ENCODE data around the gene TSKS. TPM values are rescaled to one million over a fixed set of nuclear protein-coding genes. Genes with fewer than 3 reads are reported as not detected.
A peak's percentile ranks its signal among the peaks of the same experiment; 100 is the strongest.
"Not testable (repeated sequence)": the region's sequence is repeated elsewhere in the genome, so short reads cannot be mapped to it uniquely, and the experiment has no call there.

Gene TSKS
- total RNA-seq, 2 experiments from 2014 or later: 4.5 to 5.4 TPM

DNA sequence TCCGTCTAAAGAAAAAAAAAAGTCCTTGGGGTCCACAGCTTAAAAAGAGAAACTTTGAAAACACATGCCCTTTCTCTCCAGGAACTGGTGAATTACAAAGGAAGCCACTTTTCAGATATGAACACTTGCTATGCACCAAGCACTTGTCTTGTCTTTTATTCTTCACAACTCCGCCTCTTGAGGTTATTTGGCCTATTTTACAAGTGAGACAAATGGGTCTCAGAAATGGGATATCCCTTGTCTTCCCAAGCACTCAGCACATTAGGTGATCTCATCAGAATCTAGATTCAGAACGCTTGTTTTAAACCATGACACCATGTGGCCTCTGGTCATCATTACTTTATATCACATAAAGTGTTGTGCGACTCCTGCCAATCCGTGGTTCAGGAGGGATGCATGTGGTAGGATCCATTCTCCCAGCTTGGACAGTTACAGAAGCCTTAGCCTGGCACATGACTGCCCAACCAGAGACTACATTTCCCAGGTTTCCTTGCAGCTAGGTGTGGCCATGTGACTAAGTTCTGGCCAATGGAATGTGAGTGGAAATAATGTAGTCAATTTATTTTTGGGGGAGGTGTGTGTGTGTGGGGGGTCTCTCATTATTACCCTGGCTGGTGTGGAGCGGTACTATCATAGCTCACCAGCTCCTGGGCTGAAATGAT, 13.9 kb downstream of the TSKS start:
- DNase-seq: no peak
- Mint-ChIP-seq H3K4me3 (no peak overlapping the region), H3K36me3 (ENCODE audit: low read depth) (peaks cover 3% of the 10 kb centered on the region), H3K27me3 (no peaks in the 10 kb centered on the region), H3K4me1 (no peaks in the 10 kb centered on the region), H3K27ac (no peak overlapping the region), H3K9me3 (peaks cover 3% of the 10 kb centered on the region)
- CTCF ChIA-PET: interaction anchor here (1.0 to 2.3 kb wide), 3 partner anchors 9 to 32 kb away, joined by 3 to 8 read pairs (median 3); no protein-coding TSS in a partner anchor
- POLR2A ChIA-PET: no interaction called here

- Mint-ChIP-seq H3K9me3 (no peaks in the 10 kb centered on the region), H3K4me1 (no peaks in the 10 kb centered on the region), H3K27me3 (no peaks in the 10 kb centered on the region), H3K4me3 (no peak overlapping the region), H3K36me3 (ENCODE audit: low read depth) (no peaks in the 10 kb centered on the region), H3K27ac (peak overlapping the region; percentile 68)
- DNase-seq: peak; percentile 34
- POLR2A ChIA-PET: no interaction called here
- CTCF ChIA-PET: no interaction called here
Measured at GRCh38 chr19:49746206-49746958, 16.7 kb downstream of the TSKS start.

GRCh38 chr19:49744946-49745381, 18.1 kb downstream of the TSKS start:
- Mint-ChIP-seq H3K4me3 (no peak overlapping the region), H3K4me1 (peaks cover 2% of the 10 kb centered on the region), H3K9me3 (peaks cover 2% of the 10 kb centered on the region), H3K36me3 (ENCODE audit: low read depth) (no peaks in the 10 kb centered on the region), H3K27me3 (no peaks in the 10 kb centered on the region), H3K27ac (no peak overlapping the region)
- no peak for DNase-seq
- CTCF ChIA-PET: no interaction called here
- POLR2A ChIA-PET: no interaction called here

DNA sequence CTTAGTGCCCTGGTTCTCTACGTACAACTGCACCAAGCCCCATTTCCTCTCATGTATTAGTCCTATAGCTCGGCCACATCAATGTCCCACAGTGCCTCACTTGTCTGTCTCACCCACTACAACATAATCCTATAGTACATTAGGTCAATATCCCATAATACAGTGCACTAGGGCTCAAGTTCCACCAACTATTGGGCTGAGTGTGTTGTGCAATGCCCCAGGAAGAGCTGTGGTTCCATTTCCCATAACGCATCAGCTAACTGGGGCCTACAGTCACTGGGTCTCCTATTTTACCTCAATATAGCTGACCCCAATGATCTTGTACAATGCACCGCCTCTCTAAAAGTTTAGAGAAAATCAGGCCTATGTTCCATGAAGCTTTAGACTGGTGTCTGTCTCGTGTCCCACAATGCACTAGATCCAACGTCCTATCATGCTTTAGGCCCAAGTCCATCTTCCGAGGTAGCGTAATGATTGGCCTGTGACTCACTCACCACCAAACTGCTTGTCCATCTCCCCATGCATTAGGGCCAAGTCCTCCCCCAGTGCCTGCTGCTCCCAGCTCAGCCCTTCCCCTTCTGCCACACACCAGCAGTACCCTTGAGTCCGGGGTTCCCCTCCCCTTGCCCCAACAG, 21.8 kb downstream of the TSKS start:
- no peak for DNase-seq
- no peaks in the 10 kb centered on the region for H3K27me3 Mint-ChIP-seq
- H3K4me3 Mint-ChIP-seq: no peak overlapping the region
- CTCF ChIA-PET: no interaction called here
- POLR2A ChIA-PET: interaction anchor here (0.6 kb wide), 1 partner anchor 1592 kb away, joined by 5 read pairs; no protein-coding TSS in a partner anchor
- H3K27ac Mint-ChIP-seq: peak overlapping the region; percentile 16
- peaks cover 11% of the 10 kb centered on the region for H3K4me1 Mint-ChIP-seq
- peaks cover 5% of the 10 kb centered on the region for H3K9me3 Mint-ChIP-seq
- H3K36me3 Mint-ChIP-seq (ENCODE audit: low read depth): no peaks in the 10 kb centered on the region

GRCh38 chr19:49739933-49740332, 23.2 kb downstream of the TSKS start:
- H3K9me3 Mint-ChIP-seq: peaks cover 5% of the 10 kb centered on the region
- ChIA-PET POLR2A (no interaction called here), CTCF (interaction anchor here (0.5 kb wide), 1 partner anchor 17 kb away, joined by 3 read pairs; no protein-coding TSS in a partner anchor)
- H3K4me1 Mint-ChIP-seq: peaks cover 11% of the 10 kb centered on the region
- H3K4me3 Mint-ChIP-seq: no peak overlapping the region
- no peak for DNase-seq
- peaks cover 4% of the 10 kb centered on the region for H3K27me3 Mint-ChIP-seq
- H3K27ac Mint-ChIP-seq: peak overlapping the region; percentile 46
- H3K36me3 Mint-ChIP-seq (ENCODE audit: low read depth): no peaks in the 10 kb centered on the region

DNA sequence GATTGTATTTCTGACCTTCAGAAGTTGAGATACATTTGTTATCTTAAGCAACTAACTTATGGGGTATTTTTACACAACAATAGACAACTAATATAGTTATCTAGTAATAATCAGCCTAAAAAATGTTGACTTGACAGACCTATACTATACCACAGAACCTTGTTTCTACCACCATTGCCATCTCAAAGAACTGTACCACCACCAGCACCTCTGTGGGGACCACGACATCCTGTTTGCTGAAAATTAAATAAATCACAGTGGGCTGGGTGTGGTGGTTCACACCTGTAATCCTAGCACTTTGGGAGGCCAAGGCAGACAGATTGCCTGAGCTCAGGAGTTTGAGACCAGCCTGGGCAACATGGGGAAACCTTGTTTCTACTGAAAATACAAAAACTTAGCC, 24.0 kb downstream of the TSKS start:
- peaks cover 11% of the 10 kb centered on the region for H3K4me1 Mint-ChIP-seq
- no peak overlapping the region for H3K4me3 Mint-ChIP-seq
- CTCF ChIA-PET: no interaction called here
- POLR2A ChIA-PET: no interaction called here
- H3K36me3 Mint-ChIP-seq (ENCODE audit: low read depth): no peaks in the 10 kb centered on the region
- DNase-seq: peak; percentile 16
- peak overlapping the region; percentile 66 for H3K27ac Mint-ChIP-seq
- peaks cover 5% of the 10 kb centered on the region for H3K9me3 Mint-ChIP-seq
- H3K27me3 Mint-ChIP-seq: peaks cover 4% of the 10 kb centered on the region

GRCh38 chr19:49738268-49738667, 24.8 kb downstream of the TSKS start:
- H3K4me3 Mint-ChIP-seq: no peak overlapping the region
- H3K4me1 Mint-ChIP-seq: peaks cover 11% of the 10 kb centered on the region
- H3K9me3 Mint-ChIP-seq: peaks cover 5% of the 10 kb centered on the region
- no peaks in the 10 kb centered on the region for H3K36me3 Mint-ChIP-seq (ENCODE audit: low read depth)
- H3K27me3 Mint-ChIP-seq: peaks cover 4% of the 10 kb centered on the region
- CTCF ChIA-PET: interaction anchor here (0.7 kb wide), 1 partner anchor 62 kb away, joined by 3 read pairs; no protein-coding TSS in a partner anchor
- H3K27ac Mint-ChIP-seq: peak overlapping the region; percentile 25
- POLR2A ChIA-PET: no interaction called here
- no peak for DNase-seq

- ChIA-PET CTCF (interaction anchor here (2.5 kb wide), 1 partner anchor 12 kb away, joined by 13 read pairs; no protein-coding TSS in a partner anchor), POLR2A (no interaction called here)
- Mint-ChIP-seq H3K36me3 (ENCODE audit: low read depth) (no peaks in the 10 kb centered on the region), H3K27me3 (no peaks in the 10 kb centered on the region), H3K9me3 (no peaks in the 10 kb centered on the region), H3K27ac (no peak overlapping the region), H3K4me3 (no peak overlapping the region), H3K4me1 (peaks cover 3% of the 10 kb centered on the region)
- no peak for DNase-seq
Measured at GRCh38 chr19:49730166-49730565, 32.9 kb downstream of the TSKS start.

GRCh38 chr19:49727217-49728030, 35.7 kb downstream of the TSKS start:
- POLR2A ChIA-PET: no interaction called here
- DNase-seq: no peak
- Mint-ChIP-seq H3K27me3 (no peaks in the 10 kb centered on the region), H3K4me3 (no peak overlapping the region), H3K27ac (no peak overlapping the region), H3K9me3 (no peaks in the 10 kb centered on the region), H3K36me3 (ENCODE audit: low read depth) (no peaks in the 10 kb centered on the region), H3K4me1 (peaks cover 3% of the 10 kb centered on the region)
- CTCF ChIA-PET: interaction anchor here (0.7 to 1.1 kb wide), 3 partner anchors 10 to 121 kb away, joined by 3 to 5 read pairs (median 3); no protein-coding TSS in a partner anchor

- not testable (repeated sequence) for H3K4me3 Mint-ChIP-seq; H3K27me3 Mint-ChIP-seq; H3K36me3 Mint-ChIP-seq (ENCODE audit: low read depth); H3K9me3 Mint-ChIP-seq; DNase-seq
- ChIA-PET CTCF (interaction anchor here (0.6 kb wide), 1 partner anchor 66 kb away, joined by 3 read pairs; no protein-coding TSS in a partner anchor), POLR2A (interaction anchor here (0.7 kb wide), 1 partner anchor 30 kb away, joined by 12 read pairs; no protein-coding TSS in a partner anchor)
- H3K4me1 Mint-ChIP-seq: peaks cover 18% of the 10 kb centered on the region
- H3K27ac Mint-ChIP-seq: peak overlapping the region; percentile 27
Measured at GRCh38 chr19:49719420-49719819, 43.7 kb downstream of the TSKS start.

- Mint-ChIP-seq H3K27me3 (no peaks in the 10 kb centered on the region), H3K4me1 (peaks cover 18% of the 10 kb centered on the region), H3K36me3 (ENCODE audit: low read depth) (no peaks in the 10 kb centered on the region), H3K27ac (peak overlapping the region; percentile 66), H3K4me3 (no peak overlapping the region), H3K9me3 (peaks cover 4% of the 10 kb centered on the region)
- DNase-seq: no peak
- CTCF ChIA-PET: no interaction called here
- POLR2A ChIA-PET: no interaction called here
Measured at GRCh38 chr19:49718991-49719390, 44.1 kb downstream of the TSKS start.

GRCh38 chr19:49718511-49718910, 44.6 kb downstream of the TSKS start:
- POLR2A ChIA-PET: no interaction called here
- Mint-ChIP-seq H3K27me3 (no peaks in the 10 kb centered on the region), H3K4me3 (peak overlapping the region; percentile 38), H3K27ac (peak overlapping the region; percentile 66), H3K4me1 (peaks cover 18% of the 10 kb centered on the region), H3K36me3 (ENCODE audit: low read depth) (no peaks in the 10 kb centered on the region), H3K9me3 (peaks cover 4% of the 10 kb centered on the region)
- no peak for DNase-seq
- CTCF ChIA-PET: interaction anchor here (0.6 to 1.7 kb wide), 5 partner anchors 12 to 391 kb away, joined by 3 to 13 read pairs (median 5); partner anchors contain the start of gene AP2A1

Measured in activated CD4-positive, alpha-beta T cell treated with anti-CD3 and anti-CD28 coated beads, Interleukin-2, amount 10 ng/mL, durations not matched to agents 7 days and 5 days (primary cell).